ENCODE results near the gene SPINK13. TPM values are rescaled to one million over a fixed set of nuclear protein-coding genes. Genes with fewer than 3 reads are reported as not detected.

The SPINK13 gene
- total and polyA plus RNA-seq, 10 donors = not detected

DNA sequence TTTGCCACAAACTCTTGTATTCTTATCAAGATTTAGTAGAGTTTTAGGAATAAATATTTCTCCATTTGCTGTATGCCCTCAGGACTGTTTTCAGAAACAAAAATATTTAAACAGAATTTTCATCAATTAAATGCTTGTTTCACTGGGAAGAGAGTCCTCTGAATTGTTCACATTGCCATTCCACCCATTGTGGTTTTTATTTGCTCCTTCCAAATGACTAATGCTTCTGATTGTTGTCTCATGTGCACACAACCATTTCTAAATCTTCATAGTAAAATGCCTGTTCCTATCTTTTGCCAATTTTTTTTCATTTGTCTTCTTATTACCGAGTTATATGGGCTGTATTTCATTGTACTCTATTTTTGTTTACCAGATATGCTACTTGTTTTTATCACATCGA lies 19.7 kb upstream of the SPINK13 start:
- peaks cover 0 to 14% (median 11%) of the 10 kb centered on the region in 8 donors for H3K9me3 ChIP-seq
- TF ChIP-seq, protein P1, sequence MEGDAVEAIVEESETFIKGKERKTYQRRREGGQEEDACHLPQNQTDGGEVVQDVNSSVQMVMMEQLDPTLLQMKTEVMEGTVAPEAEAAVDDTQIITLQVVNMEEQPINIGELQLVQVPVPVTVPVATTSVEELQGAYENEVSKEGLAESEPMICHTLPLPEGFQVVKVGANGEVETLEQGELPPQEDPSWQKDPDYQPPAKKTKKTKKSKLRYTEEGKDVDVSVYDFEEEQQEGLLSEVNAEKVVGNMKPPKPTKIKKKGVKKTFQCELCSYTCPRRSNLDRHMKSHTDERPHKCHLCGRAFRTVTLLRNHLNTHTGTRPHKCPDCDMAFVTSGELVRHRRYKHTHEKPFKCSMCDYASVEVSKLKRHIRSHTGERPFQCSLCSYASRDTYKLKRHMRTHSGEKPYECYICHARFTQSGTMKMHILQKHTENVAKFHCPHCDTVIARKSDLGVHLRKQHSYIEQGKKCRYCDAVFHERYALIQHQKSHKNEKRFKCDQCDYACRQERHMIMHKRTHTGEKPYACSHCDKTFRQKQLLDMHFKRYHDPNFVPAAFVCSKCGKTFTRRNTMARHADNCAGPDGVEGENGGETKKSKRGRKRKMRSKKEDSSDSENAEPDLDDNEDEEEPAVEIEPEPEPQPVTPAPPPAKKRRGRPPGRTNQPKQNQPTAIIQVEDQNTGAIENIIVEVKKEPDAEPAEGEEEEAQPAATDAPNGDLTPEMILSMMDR (IDR thresholded peaks at IDR 0.05 in 8 of 11, conservative IDR thresholded peaks at IDR 0.05 in 3 of 11) = no peak
- TF ChIP-seq POLR2AphosphoS5 (IDR thresholded peaks at IDR 0.05) = no peak
- no peak for TF ChIP-seq POLR2A (IDR thresholded peaks at IDR 0.05)
- DNase-seq = no peak
- no peak overlapping the region for H3K27ac ChIP-seq
- no peaks in the 10 kb centered on the region for H3K27me3 ChIP-seq (replicated peaks in 1 of 7)
- intact Hi-C loops (cut with DNase I; ENCODE audit: low total_unique reads) = no loop called here
- H3K4me3 ChIP-seq = no peak overlapping the region
- WGBS, 5 donors = 76 to 92% (median 83%) methylated on average over 2 of the region's 2 CpGs
- no peaks in the 10 kb centered on the region for H3K36me3 ChIP-seq
- H3K4me1 ChIP-seq = no peaks in the 10 kb centered on the region

DNA sequence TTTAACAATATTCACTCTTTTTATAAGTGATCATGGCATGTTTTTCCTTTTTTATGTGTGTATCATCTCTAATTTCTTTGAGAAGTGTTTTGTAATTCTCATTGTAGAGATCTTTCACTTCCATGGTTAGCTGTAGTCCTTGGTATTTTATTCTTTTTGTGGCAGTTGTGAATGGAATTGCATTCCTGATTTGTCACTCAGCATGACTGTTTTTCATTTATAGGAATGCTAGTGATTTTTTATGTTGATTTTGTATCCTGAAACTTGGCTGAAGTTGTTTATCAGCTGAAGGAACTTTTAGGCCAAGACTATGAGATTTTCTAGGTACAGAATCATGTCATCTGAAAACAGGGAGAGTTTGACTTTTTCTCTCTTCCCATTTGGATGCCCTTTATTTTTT lies 13.1 kb upstream of the SPINK13 start:
- H3K4me1 ChIP-seq = no peaks in the 10 kb centered on the region
- H3K27ac ChIP-seq = no peak overlapping the region
- H3K4me3 ChIP-seq = no peak overlapping the region
- no peaks in the 10 kb centered on the region for H3K27me3 ChIP-seq (replicated peaks in 1 of 7)
- intact Hi-C loops (cut with DNase I; ENCODE audit: low total_unique reads) = no loop called here
- H3K9me3 ChIP-seq = peaks cover 0 to 67% (median 55%) of the 10 kb centered on the region in 8 donors
- no peak for DNase-seq
- H3K36me3 ChIP-seq = no peaks in the 10 kb centered on the region
- TF ChIP-seq, protein P1 (IDR thresholded peaks at IDR 0.05 in 8 of 11, conservative IDR thresholded peaks at IDR 0.05 in 3 of 11) = no peak
- no peak for TF ChIP-seq POLR2AphosphoS5 (IDR thresholded peaks at IDR 0.05)
- TF ChIP-seq POLR2A (IDR thresholded peaks at IDR 0.05) = no peak

DNA sequence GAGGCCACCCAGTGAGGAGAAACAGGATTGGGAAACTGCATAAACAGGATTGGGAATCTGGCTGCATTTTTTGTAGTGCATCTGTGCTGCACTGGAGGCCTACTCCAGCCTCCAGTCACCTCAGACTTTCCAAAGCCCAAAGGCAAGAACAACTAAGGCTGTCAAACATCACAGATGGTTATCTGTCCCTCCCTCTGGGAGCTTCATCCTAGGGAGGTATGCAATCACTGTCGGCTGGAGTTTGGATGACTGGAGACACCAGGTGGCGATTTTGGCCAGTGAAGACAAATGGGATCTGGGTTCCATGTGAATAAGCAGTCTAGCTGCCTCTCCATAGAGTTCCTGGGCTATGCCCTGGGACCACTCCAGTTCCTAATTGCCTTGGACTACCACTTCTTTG lies 9.3 kb upstream of the SPINK13 start:
- no peaks in the 10 kb centered on the region for H3K4me1 ChIP-seq
- no peak for DNase-seq
- intact Hi-C loops (cut with DNase I; ENCODE audit: low total_unique reads) = no loop called here
- no peak overlapping the region for H3K27ac ChIP-seq
- TF ChIP-seq, protein P1 (IDR thresholded peaks at IDR 0.05 in 8 of 11, conservative IDR thresholded peaks at IDR 0.05 in 3 of 11) = no peak
- TF ChIP-seq POLR2AphosphoS5 (IDR thresholded peaks at IDR 0.05) (no peak), POLR2A (IDR thresholded peaks at IDR 0.05) (no peak)
- no peaks in the 10 kb centered on the region for H3K27me3 ChIP-seq (replicated peaks in 1 of 7)
- H3K9me3 ChIP-seq = peaks cover 0 to 53% (median 46%) of the 10 kb centered on the region in 8 donors
- 70 to 76% (median 73%) methylated on average over 2 of the region's 2 CpGs for WGBS, 5 donors
- H3K36me3 ChIP-seq = no peaks in the 10 kb centered on the region
- no peak overlapping the region for H3K4me3 ChIP-seq

- Histone ChIP-seq H3K9me3 (peaks cover 0 to 48% (median 41%) of the 10 kb centered on the region in 8 donors), H3K4me1 (no peaks in the 10 kb centered on the region), H3K4me3 (no peak overlapping the region), H3K27ac (no peak overlapping the region), H3K36me3 (no peaks in the 10 kb centered on the region), H3K27me3 (replicated peaks in 1 of 7) (no peaks in the 10 kb centered on the region)
- intact Hi-C loops (cut with DNase I; ENCODE audit: low total_unique reads) = no loop called here
- no peak for DNase-seq
- TF ChIP-seq POLR2A (IDR thresholded peaks at IDR 0.05) (no peak), POLR2AphosphoS5 (IDR thresholded peaks at IDR 0.05) (no peak)
- TF ChIP-seq, protein P1 (IDR thresholded peaks at IDR 0.05 in 8 of 11, conservative IDR thresholded peaks at IDR 0.05 in 3 of 11) = no peak
Measured at GRCh38 chr5:148261221-148261620, 7.4 kb upstream of the SPINK13 start.

All from spleen (tissue), 11 donors.